Vagina (tissue), 2 donors: ENCODE data around the gene CNKSR2. TPM values are rescaled to one million over a fixed set of nuclear protein-coding genes. Genes with fewer than 3 reads are reported as not detected.
"Not testable (repeated sequence)": the region's sequence is repeated elsewhere in the genome, so short reads cannot be mapped to it uniquely, and the experiment has no call there.

Experiments used
- DNase-seq, 2 donors: peaks; one replicate each; pipeline ENCODE4 v3.0.0-alpha.2; 2017; ENCODE audit errors: extremely low spot score in 2 of 2
- H3K27ac ChIP-seq: fragments of 200-600 bp; sonication (generic); one replicate; pipeline ENCODE4 v1.5.1; 2019
- H3K27me3 ChIP-seq: fragments of 200-600 bp; sonication (generic); one replicate; pipeline ENCODE4 v1.5.1; 2019
- H3K36me3 ChIP-seq, 2 donors: fragments of 200-600 bp; sonication (generic); one replicate each; pipeline ENCODE4 v1.5.1; 2017 to 2019
- H3K4me1 ChIP-seq: fragments of 200-600 bp; sonication (generic); one replicate; pipeline ENCODE4 v1.5.1; 2019
- H3K4me3 ChIP-seq, 2 donors: fragments of 200-600 bp; sonication (generic); 1 replicate in 1 of 2; 2 replicates in 1 of 2; pipeline ENCODE4 v1.5.1; 2016 to 2019
- H3K9me3 ChIP-seq: fragments of 200-600 bp; sonication (generic); one replicate; pipeline ENCODE4 v1.5.1; 2019
- CTCF ChIP-seq, 3 experiments: fragments of 450-650 bp in 2 of 3; fragments of 200-600 bp in 1 of 3; sonication (generic) in 1 of 3; IDR thresholded peaks; one replicate each; pipeline ENCODE4 v1.5.1; 2017 to 2019; ENCODE audit warnings: antibody characterized with exemption in 3 of 3, mild to moderate bottlenecking in 2 of 3, moderate library complexity in 2 of 3
- POLR2A ChIP-seq, 2 donors: fragments of 450-650 bp; IDR thresholded peaks; one replicate each; pipeline ENCODE4 v1.6.1; 2017; ENCODE audit warnings: antibody characterized with exemption in 2 of 2, mild to moderate bottlenecking in 2 of 2, moderate library complexity in 2 of 2
- POLR2AphosphoS5 ChIP-seq, 2 donors: sonication (generic); formaldehyde crosslinking; IDR thresholded peaks; one replicate each; pipeline ENCODE4 v1.9.0; 2017; ENCODE audit warnings: antibody characterized with exemption in 2 of 2, mild to moderate bottlenecking in 2 of 2, low read depth in 1 of 2; ENCODE audit not compliant: insufficient read depth in 1 of 2
- intact Hi-C: fragments of 100-400 bp; cut with DNase I; formaldehyde crosslinking; loops from one replicate; pipeline ENCODE4 v1.15.1; 2023
- total RNA-seq: library from RNA; depleted of rRNA; stranded (reverse); fragments of >200 nt; gene quantifications from one replicate; pipeline ENCODE4 v1.2.3, GENCODE V29; 2016

The CNKSR2 gene
- total RNA-seq, 1 donor from 2014 or later, result 4.2 TPM

- DNase-seq, result no peak
- no peaks in the 10 kb centered on the region for H3K4me1 ChIP-seq
- H3K4me3 ChIP-seq, result no peak overlapping the region
- H3K27ac ChIP-seq, result no peak overlapping the region
- TF ChIP-seq CTCF (IDR thresholded peaks at IDR 0.05) (no peak), POLR2A (IDR thresholded peaks at IDR 0.05) (no peak), POLR2AphosphoS5 (IDR thresholded peaks at IDR 0.05; ENCODE audit: insufficient read depth in 1 of 2, low read depth in 1 of 2) (no peak)
- H3K27me3 ChIP-seq, result no peaks in the 10 kb centered on the region
- H3K36me3 ChIP-seq, result no peaks in the 10 kb centered on the region
- no peaks in the 10 kb centered on the region for H3K9me3 ChIP-seq
- intact Hi-C loops, result no loop called here
These were observed 83.5 kb downstream of the CNKSR2 start for GRCh38 chrX:21457718-21458117.

GRCh38 chrX:21469071-21469470, 94.9 kb downstream of the CNKSR2 start:
- no peaks in the 10 kb centered on the region for H3K36me3 ChIP-seq
- H3K4me3 ChIP-seq, result no peak overlapping the region
- H3K27ac ChIP-seq, result no peak overlapping the region
- TF ChIP-seq POLR2AphosphoS5 (IDR thresholded peaks at IDR 0.05; ENCODE audit: insufficient read depth in 1 of 2, low read depth in 1 of 2) (no peak), CTCF (IDR thresholded peaks at IDR 0.05) (no peak)
- H3K27me3 ChIP-seq, result no peaks in the 10 kb centered on the region
- H3K4me1 ChIP-seq, result no peaks in the 10 kb centered on the region
- DNase-seq, result no peak
- intact Hi-C loops, result no loop called here
- no peaks in the 10 kb centered on the region for H3K9me3 ChIP-seq

DNA sequence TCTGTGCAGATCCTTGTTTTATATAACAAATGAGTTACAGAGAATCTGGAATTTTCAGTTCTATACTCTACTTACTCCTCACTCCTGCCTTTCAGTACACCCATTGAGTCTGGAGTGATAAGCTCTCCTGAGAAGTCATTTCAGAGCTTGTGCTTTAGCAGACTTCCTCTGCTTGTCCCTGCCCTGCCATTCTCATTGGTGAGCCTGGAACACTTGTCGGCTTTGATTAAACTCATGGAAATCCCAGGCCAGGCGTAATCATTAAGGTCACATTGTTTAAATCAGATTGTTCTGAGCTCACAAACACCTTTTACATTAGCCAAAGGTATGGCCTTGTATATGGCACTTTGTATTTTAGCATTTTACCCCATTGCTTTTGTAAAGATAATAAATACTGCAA, 102.7 kb downstream of the CNKSR2 start:
- Histone ChIP-seq H3K27ac (no peak overlapping the region), H3K36me3 (no peaks in the 10 kb centered on the region), H3K27me3 (no peaks in the 10 kb centered on the region), H3K4me3 (no peak overlapping the region), H3K4me1 (no peaks in the 10 kb centered on the region), H3K9me3 (no peaks in the 10 kb centered on the region)
- TF ChIP-seq POLR2AphosphoS5 (IDR thresholded peaks at IDR 0.05; ENCODE audit: insufficient read depth in 1 of 2, low read depth in 1 of 2) (no peak), CTCF (IDR thresholded peaks at IDR 0.05) (no peak), POLR2A (IDR thresholded peaks at IDR 0.05) (no peak)
- no peak for DNase-seq
- intact Hi-C loops, result no loop called here

DNA sequence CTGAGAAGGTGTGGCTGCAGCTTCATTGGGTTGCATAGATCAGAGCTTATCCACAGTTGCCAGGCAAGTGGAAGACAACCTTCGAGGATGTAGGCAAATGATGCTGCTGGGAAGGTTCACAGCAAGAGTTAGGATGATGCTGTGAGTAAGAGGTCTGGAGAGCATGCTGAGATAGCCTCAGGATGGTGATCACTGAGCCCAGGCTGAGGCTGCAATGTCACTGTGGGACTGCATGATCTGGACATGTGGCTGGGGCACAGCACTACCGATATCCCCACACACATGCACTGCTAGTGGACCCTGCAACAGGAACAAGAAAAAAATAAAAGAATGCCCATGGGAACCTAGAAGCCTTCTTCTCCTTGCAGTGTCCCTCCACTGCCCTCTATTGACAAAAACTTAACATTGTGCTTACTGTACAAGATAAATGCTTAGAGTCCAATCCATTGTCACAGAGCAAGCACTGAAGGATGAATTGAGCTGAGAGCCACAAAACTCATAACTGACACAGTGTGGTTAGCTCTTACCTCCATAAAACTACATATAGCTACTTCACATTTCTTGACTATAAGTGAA, 105.6 kb downstream of the CNKSR2 start:
- no peak overlapping the region for H3K27ac ChIP-seq
- TF ChIP-seq POLR2AphosphoS5 (IDR thresholded peaks at IDR 0.05; ENCODE audit: insufficient read depth in 1 of 2, low read depth in 1 of 2) (no peak), POLR2A (IDR thresholded peaks at IDR 0.05) (no peak), CTCF (IDR thresholded peaks at IDR 0.05) (peak in 1 of 3 experiments; percentile 32)
- DNase-seq, result no peak
- H3K27me3 ChIP-seq, result no peaks in the 10 kb centered on the region
- no peaks in the 10 kb centered on the region for H3K4me1 ChIP-seq
- H3K36me3 ChIP-seq, result no peaks in the 10 kb centered on the region
- H3K4me3 ChIP-seq, result no peak overlapping the region
- intact Hi-C loops, result no loop called here
- no peaks in the 10 kb centered on the region for H3K9me3 ChIP-seq

- Histone ChIP-seq H3K9me3 (no peaks in the 10 kb centered on the region), H3K36me3 (no peaks in the 10 kb centered on the region), H3K4me1 (no peaks in the 10 kb centered on the region), H3K27me3 (no peaks in the 10 kb centered on the region), H3K4me3 (no peak overlapping the region), H3K27ac (no peak overlapping the region)
- no peak for DNase-seq
- intact Hi-C loops, result no loop called here
- TF ChIP-seq POLR2A (IDR thresholded peaks at IDR 0.05) (no peak), CTCF (IDR thresholded peaks at IDR 0.05) (no peak), POLR2AphosphoS5 (IDR thresholded peaks at IDR 0.05; ENCODE audit: insufficient read depth in 1 of 2, low read depth in 1 of 2) (no peak)
These were observed 107.5 kb downstream of the CNKSR2 start for GRCh38 chrX:21481761-21482160.

DNA sequence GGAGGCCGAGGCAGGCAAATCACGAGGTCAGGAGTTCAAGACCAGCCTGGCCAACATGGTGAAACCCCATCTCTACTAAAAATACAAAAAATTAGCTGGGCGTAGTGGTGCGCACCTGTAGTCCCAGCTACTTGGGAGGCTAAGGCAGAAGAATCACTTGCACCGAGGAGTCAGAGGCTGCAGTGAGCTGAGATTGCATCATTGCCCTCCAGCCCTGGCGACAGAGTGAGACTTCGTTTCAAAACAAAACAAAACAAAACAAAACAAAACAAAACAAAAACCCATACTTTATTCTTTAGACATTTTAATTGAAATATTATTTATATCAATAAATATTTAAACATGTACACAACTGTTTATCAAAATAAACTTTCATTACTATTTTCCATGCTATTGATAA, 109.8 kb downstream of the CNKSR2 start:
- H3K9me3 ChIP-seq, intact Hi-C loops, H3K4me1 ChIP-seq, H3K4me3 ChIP-seq, DNase-seq, H3K36me3 ChIP-seq, H3K27ac ChIP-seq, H3K27me3 ChIP-seq: not testable (repeated sequence)
